DMS53 treated with DMSO at 0.1 percent for 48 hours (cell line): Measurements from ENCODE around the gene TMEM120B.
"Not testable (repeated sequence)": the region's sequence is repeated elsewhere in the genome, so short reads cannot be mapped to it uniquely, and the experiment has no call there.

Source experiments
- DNase-seq: peaks from one replicate; lab custom pipeline; 2025; ENCODE audit not compliant: unreplicated experiment; lab: John Stamatoyannopoulos, UW

TMEM120B gene

DNA sequence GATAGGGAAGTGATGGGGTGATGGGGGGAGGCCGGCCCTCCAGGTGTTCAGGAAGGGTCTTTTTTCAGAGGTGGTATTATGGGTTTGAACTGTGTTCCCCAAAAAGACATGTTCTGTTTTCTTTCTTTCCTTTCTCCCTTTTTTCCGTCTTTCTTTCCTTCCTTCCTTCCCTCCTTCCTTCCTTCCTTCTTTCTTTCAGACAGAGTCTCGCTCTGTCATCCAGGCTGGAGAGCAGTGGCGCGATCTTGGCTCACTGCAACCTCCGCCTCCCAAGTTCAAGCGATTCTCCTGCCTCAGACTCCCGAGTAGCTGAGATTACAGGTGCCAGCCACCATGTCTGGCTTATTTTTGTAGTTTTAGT, 3.5 kb upstream of the TMEM120B start:
- DNase-seq = not testable (repeated sequence)

- no peak for DNase-seq
These were observed 3.0 kb upstream of the TMEM120B start for GRCh38 chr12:121709478-121709961.

- no peak for DNase-seq
These were observed 977 bp upstream of the TMEM120B start for GRCh38 chr12:121711361-121712189.

GRCh38 chr12:121712190-121712460, 427 bp upstream of the TMEM120B start:
- DNase-seq = peak; percentile 42

GRCh38 chr12:121713257-121713777, 765 bp downstream of the TMEM120B start:
- DNase-seq = no peak

GRCh38 chr12:121713793-121714192, 1.2 kb downstream of the TMEM120B start:
- DNase-seq = no peak

DNA sequence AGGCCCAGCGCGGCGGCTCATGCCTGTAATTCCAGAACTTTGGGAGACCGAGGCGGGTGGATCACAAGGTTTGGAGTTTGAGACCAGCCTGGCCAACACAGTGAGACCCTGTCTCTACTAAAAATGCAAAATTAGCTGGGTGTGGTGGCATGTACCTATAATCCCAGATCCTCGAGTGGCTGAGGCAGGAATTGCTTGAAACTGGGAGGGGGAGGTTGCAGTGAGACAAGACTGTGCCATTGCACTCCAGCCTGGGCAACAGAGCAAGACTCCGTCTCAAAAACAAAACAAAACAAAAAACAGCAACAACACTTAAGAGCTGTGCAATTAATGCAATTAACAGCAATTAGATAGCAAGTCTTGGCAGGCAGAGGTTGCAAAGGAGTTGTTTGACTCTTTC, 2.5 kb downstream of the TMEM120B start:
- not testable (repeated sequence) for DNase-seq

GRCh38 chr12:121715862-121716435, 3.4 kb downstream of the TMEM120B start:
- DNase-seq = no peak

DNA sequence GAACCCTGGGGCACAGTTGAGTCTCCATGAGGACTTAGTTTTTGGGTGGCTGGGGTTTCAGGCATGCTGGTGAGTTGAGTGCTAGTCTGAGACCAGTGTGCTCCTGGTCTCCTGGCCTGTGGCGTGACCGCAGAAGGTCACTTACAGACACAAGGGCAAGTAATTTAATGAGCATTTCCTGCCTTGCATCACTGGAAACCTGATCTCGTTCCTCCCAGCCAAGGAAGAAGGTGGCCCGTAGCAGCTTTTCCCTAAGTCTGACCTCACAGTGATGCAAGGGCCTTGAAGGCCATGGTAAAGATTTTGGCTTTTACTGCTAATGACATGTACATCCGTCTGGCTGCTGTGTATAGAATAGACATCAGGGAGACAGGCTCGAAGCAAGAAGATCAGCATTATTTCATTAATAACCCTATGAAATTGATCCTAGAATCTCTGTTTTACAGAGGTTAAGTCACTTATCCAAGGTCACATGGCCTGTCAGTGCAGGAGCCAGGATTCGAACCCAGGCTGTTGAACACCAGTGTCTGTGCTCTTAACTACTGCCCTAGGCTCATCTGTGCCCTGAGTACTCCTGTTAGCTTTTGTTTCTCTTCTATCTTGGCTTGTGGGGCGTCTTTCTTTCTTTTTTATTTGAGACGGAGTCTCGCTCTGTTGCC, 4.6 kb downstream of the TMEM120B start:
- no peak for DNase-seq

DNA sequence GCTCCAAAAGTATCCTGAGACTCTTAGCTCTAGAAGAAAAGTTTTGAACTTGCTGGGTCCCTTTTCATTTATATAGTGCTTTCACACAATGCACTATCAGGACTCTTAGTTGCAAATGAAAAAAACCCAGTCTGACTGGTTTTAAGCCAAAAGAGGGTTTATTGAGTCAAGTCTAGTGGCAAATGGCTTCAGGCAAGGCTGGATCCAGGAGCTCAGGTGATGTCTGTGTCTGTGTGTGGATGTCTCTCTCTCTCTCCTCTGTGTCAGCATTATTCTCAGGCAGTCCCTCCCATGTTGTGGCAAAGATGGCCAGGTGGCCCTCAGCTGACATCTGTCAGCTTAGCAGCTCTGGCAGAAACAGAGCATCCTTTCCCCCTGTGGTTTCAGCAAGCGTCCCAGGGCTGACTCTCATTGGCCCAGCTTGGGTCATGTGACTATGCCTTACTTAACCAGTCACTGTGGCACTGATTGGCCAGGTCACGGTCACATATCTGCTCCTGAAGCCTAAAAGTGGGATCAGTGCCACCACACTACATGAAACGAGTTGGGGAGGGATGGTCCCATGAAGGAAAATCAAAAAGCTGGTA, 6.2 kb downstream of the TMEM120B start:
- no peak for DNase-seq

GRCh38 chr12:121719926-121720414, 7.4 kb downstream of the TMEM120B start:
- DNase-seq = no peak

DNA sequence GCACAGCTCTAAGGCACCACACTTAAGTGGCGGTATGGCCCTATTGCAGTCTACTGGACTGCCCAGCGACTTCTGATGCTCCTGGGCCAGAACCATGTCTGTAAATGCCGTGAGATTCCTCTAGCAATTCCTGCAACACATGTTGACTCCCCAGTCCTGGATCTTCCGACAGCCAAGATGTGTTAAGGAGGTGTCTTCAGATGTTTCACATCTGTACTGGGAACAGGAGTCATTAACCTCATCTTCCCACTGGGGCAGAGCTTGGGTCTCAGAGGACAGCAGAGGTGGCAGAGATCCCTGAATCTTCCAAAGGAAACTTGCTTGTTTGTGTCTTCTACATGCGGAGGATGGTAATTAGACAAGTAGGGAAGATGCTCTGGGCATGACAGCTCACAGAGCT, 8.2 kb downstream of the TMEM120B start:
- no peak for DNase-seq

GRCh38 chr12:121722511-121722910, 10.0 kb downstream of the TMEM120B start:
- no peak for DNase-seq

- no peak for DNase-seq
These were observed 10.6 kb downstream of the TMEM120B start for GRCh38 chr12:121723200-121723599.

- DNase-seq = no peak
These were observed 12.4 kb downstream of the TMEM120B start for GRCh38 chr12:121724925-121725324.

DNA sequence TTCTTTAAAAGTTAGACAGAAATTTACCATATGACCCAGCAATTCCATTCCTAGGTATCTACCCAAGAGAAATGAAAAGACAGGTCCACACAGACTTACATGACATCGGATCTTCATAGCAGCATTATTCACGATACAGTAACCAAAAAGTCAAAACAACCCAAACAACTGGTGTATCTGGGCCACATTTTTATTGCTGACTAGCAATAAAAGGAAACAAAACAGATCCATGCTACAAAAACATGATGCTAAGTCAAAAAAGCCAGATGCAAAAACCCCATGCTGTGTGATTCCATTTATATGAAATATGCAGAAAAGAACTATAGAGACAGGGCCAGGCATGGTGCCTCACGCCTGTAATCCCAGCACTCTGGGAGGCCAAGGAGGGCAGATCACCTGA, 12.9 kb downstream of the TMEM120B start:
- DNase-seq = no peak

- no peak for DNase-seq
These were observed 16.5 kb downstream of the TMEM120B start for GRCh38 chr12:121729021-121729420.

DNA sequence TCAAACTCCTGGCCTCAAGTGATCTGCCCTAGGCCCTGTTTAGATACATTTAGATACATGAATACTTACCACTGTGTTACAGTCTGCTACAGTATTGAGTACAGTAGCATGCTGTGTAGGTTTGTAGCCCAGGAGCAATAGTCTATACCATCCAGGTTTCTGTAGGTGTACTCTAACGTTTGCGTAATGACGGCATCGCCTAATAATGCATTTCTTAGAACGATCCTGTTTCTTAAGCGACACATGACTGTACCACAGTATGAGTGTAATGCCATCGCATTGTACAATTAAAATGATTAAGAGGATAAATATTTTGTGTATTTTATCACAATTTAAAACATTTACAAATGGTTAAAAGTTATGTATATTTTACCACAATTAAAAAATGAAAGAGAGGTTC, 18.9 kb downstream of the TMEM120B start:
- DNase-seq = no peak

DNA sequence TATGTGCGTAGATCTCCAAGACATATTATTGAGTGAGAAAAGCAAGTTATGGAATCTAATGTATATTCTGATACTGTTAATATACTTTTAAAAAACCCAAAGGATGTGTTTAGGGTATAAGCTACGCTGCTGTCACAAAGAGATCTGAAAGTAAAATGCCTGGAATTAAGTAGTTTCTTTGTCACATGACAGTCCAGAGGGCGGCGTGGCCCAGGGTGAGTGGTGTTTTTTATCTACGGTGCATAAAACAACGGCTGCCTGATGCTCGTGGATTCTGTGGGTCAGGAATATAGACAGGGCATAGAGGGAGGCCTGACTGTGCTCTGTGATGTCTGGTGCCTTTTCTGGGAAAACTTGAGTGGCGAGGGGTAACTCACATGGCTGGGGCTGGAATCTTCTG, 21.3 kb downstream of the TMEM120B start:
- no peak for DNase-seq

DNA sequence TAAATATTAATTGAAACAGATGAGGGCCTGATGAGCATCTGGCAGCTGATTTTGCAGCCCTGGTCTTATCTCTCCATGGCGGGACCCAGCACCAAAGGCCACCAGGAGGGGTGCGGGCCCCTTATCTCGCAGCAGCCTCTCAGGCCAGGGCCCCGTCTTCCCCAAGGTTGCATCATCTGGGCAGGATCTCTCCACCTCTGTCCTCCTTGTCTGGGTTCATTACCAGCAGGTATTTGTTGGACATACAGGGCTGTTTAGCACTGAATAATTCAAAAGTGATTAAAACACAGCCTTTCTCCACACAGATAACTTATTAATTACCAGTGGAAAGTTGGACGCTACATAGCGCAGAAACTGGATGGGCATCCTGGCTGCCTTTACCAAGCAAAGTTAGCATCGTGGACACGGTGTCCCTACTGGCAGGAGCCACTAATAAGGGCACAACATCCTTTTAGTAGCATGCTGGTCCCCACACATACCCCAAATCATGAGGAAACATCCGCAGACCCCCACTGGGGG, 25.8 kb downstream of the TMEM120B start:
- no peak for DNase-seq

DNA sequence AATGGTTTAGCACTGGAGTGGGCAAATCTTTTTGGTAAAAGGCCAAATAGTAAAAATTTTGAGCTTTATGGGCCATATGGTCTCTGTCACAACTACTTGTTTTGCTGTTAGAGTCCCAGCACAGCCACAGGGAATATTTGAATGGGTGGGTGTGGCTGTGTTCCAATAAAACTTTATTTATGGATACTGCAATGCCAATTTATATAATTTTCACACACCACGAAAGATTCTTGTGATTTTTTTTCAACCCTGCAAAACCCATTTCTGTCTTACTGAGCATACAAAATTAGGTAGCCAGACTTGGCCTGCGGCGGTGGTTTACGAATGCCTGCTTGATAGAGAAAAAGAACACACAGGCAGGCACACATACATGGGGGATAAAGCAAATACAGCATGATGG, 28.3 kb downstream of the TMEM120B start:
- no peak for DNase-seq
